NCI-H524 (cell line): ENCODE measurements around the gene PRKAB2.
"Not testable (repeated sequence)": the region's sequence is repeated elsewhere in the genome, so short reads cannot be mapped to it uniquely, and the experiment has no call there.

Experiments
- DNase-seq, 2 experiments: peaks; one replicate each; lab custom pipeline; 2025; lab: John Stamatoyannopoulos, UW

Gene PRKAB2

GRCh38 chr1:147172168-147173016 is at the start of gene PRKAB2:
Gene PRKAB2, minus strand, starts transcription at chr1:147172470. Its CDS starts 326 bp downstream, at chr1:147172144.
- DNase-seq: peak; percentile 84 to 94

- DNase-seq: no peak
These were observed 46.3 kb upstream of the PRKAB2 start for GRCh38 chr1:147218606-147219005.

- no peak for DNase-seq
These were observed 44.9 kb upstream of the PRKAB2 start for GRCh38 chr1:147217141-147217540.

GRCh38 chr1:147216124-147216523 is 43.9 kb upstream of the PRKAB2 start:
- DNase-seq: no peak

- no peak for DNase-seq
These were observed 43.3 kb upstream of the PRKAB2 start for GRCh38 chr1:147215540-147215916.

- DNase-seq: no peak
These were observed 42.7 kb upstream of the PRKAB2 start for GRCh38 chr1:147214842-147215539.

- DNase-seq: no peak
These were observed 42.1 kb upstream of the PRKAB2 start for GRCh38 chr1:147214325-147214724.

GRCh38 chr1:147213271-147213670 is 41.0 kb upstream of the PRKAB2 start:
- DNase-seq: no peak

GRCh38 chr1:147211577-147211976 is 39.3 kb upstream of the PRKAB2 start:
- DNase-seq: no peak

- DNase-seq: no peak
These were observed 38.7 kb upstream of the PRKAB2 start for GRCh38 chr1:147210987-147211386.

GRCh38 chr1:147209825-147210821 is 37.9 kb upstream of the PRKAB2 start:
- DNase-seq: no peak

- no peak for DNase-seq
These were observed 36.3 kb upstream of the PRKAB2 start for GRCh38 chr1:147208619-147209018.

GRCh38 chr1:147207192-147207591 is 34.9 kb upstream of the PRKAB2 start:
- DNase-seq: no peak

- DNase-seq: no peak
These were observed 31.8 kb upstream of the PRKAB2 start for GRCh38 chr1:147204080-147204479.

- no peak for DNase-seq
These were observed 30.3 kb upstream of the PRKAB2 start for GRCh38 chr1:147202576-147202975.

- DNase-seq: no peak
These were observed 29.5 kb upstream of the PRKAB2 start for GRCh38 chr1:147201786-147202185.

- DNase-seq: no peak
These were observed 29.0 kb upstream of the PRKAB2 start for GRCh38 chr1:147201276-147201675.

- not testable (repeated sequence) for DNase-seq
These were observed 25.1 kb upstream of the PRKAB2 start for GRCh38 chr1:147197324-147197723.

GRCh38 chr1:147189514-147189913 is 17.2 kb upstream of the PRKAB2 start:
- no peak for DNase-seq

GRCh38 chr1:147185432-147185831 is 13.2 kb upstream of the PRKAB2 start:
- no peak for DNase-seq

GRCh38 chr1:147177611-147178380 is 5.5 kb upstream of the PRKAB2 start:
- no peak for DNase-seq
